Measurements from ENCODE around the gene COL4A1. TPM values are rescaled to one million over a fixed set of nuclear protein-coding genes. Genes with fewer than 3 reads are reported as not detected.

The COL4A1 gene
- total RNA-seq, 2 experiments from 2014 or later: 0.08 to 0.16 TPM

DNA sequence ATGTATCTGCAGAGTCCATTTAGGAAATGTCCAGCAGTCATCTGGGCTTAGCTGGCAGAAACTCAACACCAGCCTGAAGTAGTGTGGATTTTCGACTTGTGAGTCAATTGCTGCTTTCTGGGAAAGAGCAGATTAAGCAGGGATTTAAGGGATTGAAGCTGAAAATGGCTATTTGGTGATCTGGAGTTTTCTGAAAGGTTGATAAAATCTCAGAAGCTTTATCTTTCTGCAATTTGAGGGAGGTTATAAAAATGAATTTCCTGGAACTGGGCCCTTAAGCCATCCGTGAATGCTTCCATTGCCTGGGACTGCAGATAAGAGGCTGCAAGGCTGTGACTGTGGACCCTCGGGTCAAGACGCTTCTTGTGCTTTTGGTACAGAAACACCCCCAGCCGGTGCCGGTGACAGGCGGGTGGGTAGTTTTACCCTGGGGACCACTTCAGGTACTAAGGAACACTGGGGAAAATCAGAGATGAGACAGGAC is 61.5 kb downstream of the COL4A1 start:
- TF ChIP-seq, protein P1, sequence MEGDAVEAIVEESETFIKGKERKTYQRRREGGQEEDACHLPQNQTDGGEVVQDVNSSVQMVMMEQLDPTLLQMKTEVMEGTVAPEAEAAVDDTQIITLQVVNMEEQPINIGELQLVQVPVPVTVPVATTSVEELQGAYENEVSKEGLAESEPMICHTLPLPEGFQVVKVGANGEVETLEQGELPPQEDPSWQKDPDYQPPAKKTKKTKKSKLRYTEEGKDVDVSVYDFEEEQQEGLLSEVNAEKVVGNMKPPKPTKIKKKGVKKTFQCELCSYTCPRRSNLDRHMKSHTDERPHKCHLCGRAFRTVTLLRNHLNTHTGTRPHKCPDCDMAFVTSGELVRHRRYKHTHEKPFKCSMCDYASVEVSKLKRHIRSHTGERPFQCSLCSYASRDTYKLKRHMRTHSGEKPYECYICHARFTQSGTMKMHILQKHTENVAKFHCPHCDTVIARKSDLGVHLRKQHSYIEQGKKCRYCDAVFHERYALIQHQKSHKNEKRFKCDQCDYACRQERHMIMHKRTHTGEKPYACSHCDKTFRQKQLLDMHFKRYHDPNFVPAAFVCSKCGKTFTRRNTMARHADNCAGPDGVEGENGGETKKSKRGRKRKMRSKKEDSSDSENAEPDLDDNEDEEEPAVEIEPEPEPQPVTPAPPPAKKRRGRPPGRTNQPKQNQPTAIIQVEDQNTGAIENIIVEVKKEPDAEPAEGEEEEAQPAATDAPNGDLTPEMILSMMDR (IDR thresholded peaks at IDR 0.05): no peak
- H3K4me3 ChIP-seq (ENCODE audit: low read length): no peak overlapping the region
- peaks cover 0 to 8% of the 10 kb centered on the region in 2 experiments for H3K9me3 ChIP-seq (ENCODE audit: control insufficient read depth in 1 of 2, insufficient read depth in 1 of 2, low read length in 2 of 2)
- H3K27ac Mint-ChIP-seq: no peak overlapping the region
- intact Hi-C loops (cut with DNase I, micrococcal nuclease): no loop called here
- peaks cover 32% of the 10 kb centered on the region for H3K27me3 Mint-ChIP-seq
- DNase-seq (no peak), ATAC-seq (ENCODE audit: poor library complexity) (no peak)
- H3K27me3 ChIP-seq (ENCODE audit: control insufficient read depth in 1 of 2, insufficient read depth in 2 of 2, low read length in 2 of 2): peaks cover 3 to 7% of the 10 kb centered on the region in 2 experiments
- no peaks in the 10 kb centered on the region for H3K36me3 ChIP-seq (ENCODE audit: insufficient read depth, low read length)
- no peaks in the 10 kb centered on the region for H3K4me1 Mint-ChIP-seq (ENCODE audit: low read depth)
- ChIA-PET CTCF (interaction anchor here (0.6 kb wide), 1 partner anchor 9 kb away, joined by 3 read pairs; no protein-coding TSS in a partner anchor), POLR2A (no interaction called here)
- H3K36me3 Mint-ChIP-seq (ENCODE audit: low read depth): no peaks in the 10 kb centered on the region
- H3K9me3 Mint-ChIP-seq: no peaks in the 10 kb centered on the region
- H3K4me3 Mint-ChIP-seq: no peak overlapping the region
- no peaks in the 10 kb centered on the region for H3K4me1 ChIP-seq (ENCODE audit: insufficient read depth, low read length)
- H3K27ac ChIP-seq (ENCODE audit: low read depth in 1 of 2, low read length in 2 of 2): no peak overlapping the region

- ATAC-seq (ENCODE audit: poor library complexity): no peak
- intact Hi-C loops (cut with DNase I, micrococcal nuclease): no loop called here
- H3K4me3 ChIP-seq (ENCODE audit: low read length): no peak overlapping the region
Measured at GRCh38 chr13:110244976-110245375, 62.0 kb downstream of the COL4A1 start.

DNA sequence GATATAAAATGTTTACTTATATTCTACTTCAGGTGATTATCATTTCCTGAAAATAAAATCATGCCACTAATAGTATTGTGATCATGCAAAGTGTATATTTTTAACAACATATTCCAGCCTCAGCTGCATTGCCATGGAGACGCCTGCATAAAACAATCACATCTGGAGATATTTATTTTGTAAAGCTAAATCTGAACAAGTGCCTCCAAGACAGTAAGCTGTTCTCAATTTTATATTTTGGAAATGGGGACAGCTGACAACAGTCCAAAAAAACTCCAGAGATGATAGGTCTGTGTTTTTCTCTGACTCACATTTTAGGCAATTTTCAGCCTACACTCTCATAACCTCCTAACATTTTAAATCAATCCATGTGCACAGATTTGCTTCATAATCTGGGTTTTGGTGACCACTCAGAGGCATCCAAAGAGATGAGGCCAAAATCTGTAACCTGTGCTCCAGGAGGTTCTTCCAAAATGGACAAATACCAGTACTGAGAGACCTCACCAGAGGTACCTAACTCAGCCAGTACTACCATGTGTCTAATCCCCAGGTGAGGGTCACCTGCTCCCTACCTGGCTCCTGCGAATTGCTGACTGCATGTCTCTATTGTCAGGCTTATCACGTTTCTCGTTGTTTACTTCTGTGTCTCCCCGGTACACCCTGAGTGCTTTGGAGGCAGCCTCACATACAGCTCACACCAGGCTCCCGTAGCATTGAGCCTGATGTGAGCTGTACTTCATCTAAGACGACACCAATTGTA is 62.7 kb downstream of the COL4A1 start:
- no peak overlapping the region for H3K27ac ChIP-seq (ENCODE audit: low read depth in 1 of 2, low read length in 2 of 2)
- Mint-ChIP-seq H3K36me3 (ENCODE audit: low read depth) (no peaks in the 10 kb centered on the region), H3K27me3 (peaks cover 32% of the 10 kb centered on the region), H3K9me3 (no peaks in the 10 kb centered on the region), H3K4me3 (no peak overlapping the region), H3K27ac (no peak overlapping the region), H3K4me1 (ENCODE audit: low read depth) (no peaks in the 10 kb centered on the region)
- ATAC-seq (ENCODE audit: poor library complexity) (no peak), DNase-seq (no peak)
- CTCF ChIA-PET: no interaction called here
- peaks cover 0 to 8% of the 10 kb centered on the region in 2 experiments for H3K9me3 ChIP-seq (ENCODE audit: control insufficient read depth in 1 of 2, insufficient read depth in 1 of 2, low read length in 2 of 2)
- POLR2A ChIA-PET: no interaction called here
- intact Hi-C loops (cut with DNase I, micrococcal nuclease): no loop called here
- no peak overlapping the region for H3K4me3 ChIP-seq (ENCODE audit: low read length)
- no peaks in the 10 kb centered on the region for H3K4me1 ChIP-seq (ENCODE audit: insufficient read depth, low read length)
- peaks cover 7% of the 10 kb centered on the region in 2 experiments for H3K27me3 ChIP-seq (ENCODE audit: control insufficient read depth in 1 of 2, insufficient read depth in 2 of 2, low read length in 2 of 2)
- no peaks in the 10 kb centered on the region for H3K36me3 ChIP-seq (ENCODE audit: insufficient read depth, low read length)
- TF ChIP-seq, protein P1 (IDR thresholded peaks at IDR 0.05): no peak

More at GRCh38 chr13:110244976-110245375, 62.0 kb downstream of the COL4A1 start:
- Histone ChIP-seq H3K4me1 (ENCODE audit: insufficient read depth, low read length) (no peaks in the 10 kb centered on the region), H3K9me3 (ENCODE audit: control insufficient read depth in 1 of 2, insufficient read depth in 1 of 2, low read length in 2 of 2) (peaks cover 0 to 8% of the 10 kb centered on the region in 2 experiments), H3K36me3 (ENCODE audit: insufficient read depth, low read length) (no peaks in the 10 kb centered on the region), H3K27ac (ENCODE audit: low read depth in 1 of 2, low read length in 2 of 2) (no peak overlapping the region), H3K27me3 (ENCODE audit: control insufficient read depth in 1 of 2, insufficient read depth in 2 of 2, low read length in 2 of 2) (peaks cover 7% of the 10 kb centered on the region in 2 experiments)
- Mint-ChIP-seq H3K36me3 (ENCODE audit: low read depth) (no peaks in the 10 kb centered on the region), H3K27ac (no peak overlapping the region), H3K9me3 (no peaks in the 10 kb centered on the region), H3K27me3 (peaks cover 32% of the 10 kb centered on the region), H3K4me3 (no peak overlapping the region), H3K4me1 (ENCODE audit: low read depth) (no peaks in the 10 kb centered on the region)
- ChIA-PET CTCF (no interaction called here), POLR2A (no interaction called here)
- DNase-seq: no peak
- TF ChIP-seq, protein P1 (IDR thresholded peaks at IDR 0.05): no peak

Measured in CD4-positive, alpha-beta T cell (primary cell).